GM19372 (cell line): ENCODE measurements around the gene PARP1.
"Not testable (repeated sequence)": the region's sequence is repeated elsewhere in the genome, so short reads cannot be mapped to it uniquely, and the experiment has no call there.

Experiments used
- ATAC-seq: cut with Tn5 transposase; IDR thresholded peaks from one replicate; pipeline ENCODE4 v1.9.1; 2021; ENCODE audit warnings: mild to moderate bottlenecking, low read depth, moderate library complexity; ENCODE audit not compliant: unreplicated experiment

Gene PARP1

DNA sequence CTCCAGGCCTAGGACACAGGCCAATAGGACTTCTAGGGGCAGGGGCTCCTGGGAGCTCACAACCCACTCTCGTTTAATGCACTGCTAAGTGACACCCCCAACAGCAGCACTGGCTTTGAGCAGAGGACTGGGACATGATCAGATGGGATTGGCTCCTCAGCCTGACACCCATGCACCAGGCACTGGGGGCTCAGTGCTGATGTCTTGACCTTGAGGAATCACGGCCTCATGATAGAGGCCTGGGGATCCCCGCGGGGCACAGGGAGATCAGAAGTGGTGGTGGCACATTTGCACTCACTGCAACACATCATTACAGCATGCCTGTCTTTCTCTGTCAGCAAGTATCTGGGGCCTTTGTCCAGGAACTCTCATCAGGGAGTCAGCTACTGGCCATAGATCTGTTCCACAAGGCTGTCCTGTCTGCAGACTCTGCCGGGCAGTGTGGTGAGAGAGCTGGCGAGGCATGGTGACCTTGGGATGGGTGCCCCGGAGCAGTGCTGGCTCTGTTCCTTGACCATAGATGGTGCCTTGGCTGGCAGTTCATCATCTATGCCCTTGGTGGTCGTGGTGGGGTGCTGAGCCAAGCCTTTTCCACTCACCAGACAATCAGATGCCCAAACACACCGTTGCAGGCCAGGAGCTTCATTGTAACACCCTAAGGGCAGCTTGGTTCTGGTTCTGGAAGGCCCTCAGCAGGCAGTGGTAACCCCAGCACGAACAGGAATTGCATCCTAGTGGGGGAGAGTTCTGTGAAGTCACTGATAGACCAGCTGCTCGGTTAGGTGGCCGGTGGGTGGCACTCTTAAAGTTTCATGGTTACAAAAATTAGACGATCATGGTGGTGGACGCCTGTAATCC lies 22.2 kb upstream of the PARP1 start:
- ATAC-seq, result no peak

- ATAC-seq, result no peak
Observed at GRCh38 chr1:226428791-226429461, 21.0 kb upstream of the PARP1 start.

- no peak for ATAC-seq
Observed at GRCh38 chr1:226428348-226428747, 20.5 kb upstream of the PARP1 start.

- no peak for ATAC-seq
Observed at GRCh38 chr1:226427131-226427530, 19.2 kb upstream of the PARP1 start.

DNA sequence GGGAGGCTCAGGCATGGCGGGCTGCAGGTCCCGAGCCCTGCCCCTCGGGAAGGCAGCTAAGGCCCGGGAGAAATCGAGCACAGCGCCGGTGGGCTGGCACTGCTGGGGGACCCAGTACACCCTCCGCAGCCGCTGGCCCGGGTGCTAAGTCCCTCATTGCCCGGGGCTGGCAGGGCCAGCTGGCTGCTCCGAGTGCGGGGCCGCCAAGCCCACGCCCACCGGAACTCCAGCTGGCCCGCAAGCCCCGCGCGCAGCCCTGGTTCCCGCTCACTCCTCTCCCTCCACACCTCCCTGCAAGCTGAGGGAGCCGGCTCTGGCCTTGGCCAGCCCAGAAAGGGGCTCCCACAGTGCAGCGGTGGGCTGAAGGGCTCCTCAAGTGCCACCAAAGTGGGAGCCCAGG lies 18.5 kb upstream of the PARP1 start:
- not testable (repeated sequence) for ATAC-seq

DNA sequence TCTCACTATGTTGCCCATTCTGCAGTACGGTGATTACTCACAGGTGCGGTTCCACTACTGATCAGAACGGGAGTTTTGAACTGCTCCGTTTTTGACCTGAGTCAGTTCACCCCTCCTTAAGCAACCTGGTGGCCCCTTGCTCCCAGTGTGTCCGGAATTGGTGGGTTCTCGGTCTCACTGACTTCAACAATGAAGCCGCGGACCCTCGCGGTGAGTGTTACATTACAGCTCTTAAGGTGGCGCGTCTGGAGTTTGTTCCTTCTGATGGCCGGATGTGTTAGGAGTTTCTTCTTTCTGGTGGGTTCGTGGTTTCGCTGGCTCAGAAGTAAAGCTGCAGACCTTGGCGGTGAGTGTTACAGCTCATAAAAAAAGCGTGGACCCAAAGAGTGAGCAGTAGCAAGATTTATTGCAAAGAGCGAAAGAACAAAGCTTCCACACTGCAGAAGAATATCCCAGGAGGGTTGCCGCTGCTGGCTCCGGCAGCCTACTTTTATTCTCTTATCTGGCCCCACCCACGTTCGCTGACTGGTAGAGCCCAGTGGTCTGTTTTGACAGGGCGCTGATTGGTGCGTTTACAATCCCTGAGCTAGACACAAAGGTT lies 17.6 kb upstream of the PARP1 start:
- ATAC-seq, result no peak

DNA sequence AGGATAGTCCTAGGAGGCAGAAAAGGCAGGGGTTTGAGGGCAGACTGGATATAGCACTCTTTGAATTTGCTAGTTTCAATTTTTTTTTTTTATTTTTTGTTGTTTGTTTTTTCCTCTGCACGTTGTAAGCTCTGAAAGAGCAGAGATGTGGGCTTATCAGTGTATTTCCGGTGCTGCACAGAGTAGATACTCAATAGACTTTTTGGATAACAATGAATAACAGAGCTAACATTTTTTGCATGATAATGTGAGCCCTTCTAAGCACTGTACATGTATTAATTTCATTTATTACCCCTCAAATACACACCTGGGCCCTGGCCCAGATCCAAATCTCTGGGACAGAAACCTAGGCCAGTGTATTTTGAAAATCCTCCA lies 17.1 kb upstream of the PARP1 start:
- no peak for ATAC-seq

DNA sequence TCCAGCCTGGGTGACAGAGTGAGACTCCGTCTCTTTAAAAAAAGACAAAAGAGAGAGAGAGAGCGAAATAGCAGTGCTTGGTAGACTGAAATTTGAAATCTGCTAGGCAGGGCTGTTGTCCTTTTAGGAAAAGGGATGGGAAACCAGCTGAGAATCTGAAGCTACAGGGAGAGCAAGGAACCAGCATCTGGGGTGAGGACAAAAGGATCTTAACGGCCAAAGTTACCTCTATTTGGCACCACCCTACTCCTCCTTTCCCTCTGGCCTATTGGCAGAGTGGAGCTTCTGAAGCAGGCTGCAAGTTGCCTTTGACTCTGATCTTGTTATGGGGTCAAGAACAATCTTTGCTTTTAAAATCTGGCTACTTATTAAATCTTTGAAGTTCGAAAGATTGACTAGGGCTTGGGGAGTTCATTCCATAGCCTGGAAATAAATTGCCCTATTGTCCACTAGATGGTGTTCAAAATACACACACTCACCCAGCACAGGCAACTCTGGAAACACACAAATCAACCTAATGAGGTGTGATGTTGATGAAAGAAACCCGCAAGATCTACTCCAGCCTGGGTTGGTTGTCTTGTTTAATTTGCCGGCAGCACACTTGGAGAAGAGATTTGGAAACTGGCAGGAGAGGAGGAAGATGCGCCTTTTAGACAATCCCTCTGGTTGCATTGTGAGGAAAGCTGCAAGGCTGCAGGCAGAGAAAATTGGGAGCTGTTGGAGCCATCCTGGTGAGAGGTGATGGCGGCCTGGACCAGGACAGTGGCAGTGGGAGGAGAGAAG lies 16.5 kb upstream of the PARP1 start:
- ATAC-seq, result no peak

- no peak for ATAC-seq
Observed at GRCh38 chr1:226422478-226422877, 14.6 kb upstream of the PARP1 start.

- ATAC-seq, result no peak
Observed at GRCh38 chr1:226420897-226421296, 13.0 kb upstream of the PARP1 start.

DNA sequence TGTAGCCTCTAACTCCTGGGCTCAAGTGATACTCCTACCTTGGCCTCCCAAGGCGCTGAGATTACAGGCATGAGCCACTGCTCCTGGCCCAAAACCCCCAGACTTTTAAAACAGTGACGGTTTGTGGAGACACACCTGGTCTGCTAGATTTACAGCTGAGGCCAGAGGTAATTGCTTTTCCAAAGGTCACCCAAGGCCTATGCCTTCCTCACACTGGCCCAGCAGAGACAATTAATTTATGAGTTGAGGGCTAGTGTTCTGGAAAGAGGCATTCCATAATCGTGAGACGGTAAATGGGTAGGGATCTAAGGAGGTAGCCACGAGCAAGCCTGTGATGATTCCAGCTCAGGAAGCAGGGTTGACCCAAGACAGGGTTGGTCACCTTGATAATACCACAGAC lies 12.4 kb upstream of the PARP1 start:
- ATAC-seq, result no peak

DNA sequence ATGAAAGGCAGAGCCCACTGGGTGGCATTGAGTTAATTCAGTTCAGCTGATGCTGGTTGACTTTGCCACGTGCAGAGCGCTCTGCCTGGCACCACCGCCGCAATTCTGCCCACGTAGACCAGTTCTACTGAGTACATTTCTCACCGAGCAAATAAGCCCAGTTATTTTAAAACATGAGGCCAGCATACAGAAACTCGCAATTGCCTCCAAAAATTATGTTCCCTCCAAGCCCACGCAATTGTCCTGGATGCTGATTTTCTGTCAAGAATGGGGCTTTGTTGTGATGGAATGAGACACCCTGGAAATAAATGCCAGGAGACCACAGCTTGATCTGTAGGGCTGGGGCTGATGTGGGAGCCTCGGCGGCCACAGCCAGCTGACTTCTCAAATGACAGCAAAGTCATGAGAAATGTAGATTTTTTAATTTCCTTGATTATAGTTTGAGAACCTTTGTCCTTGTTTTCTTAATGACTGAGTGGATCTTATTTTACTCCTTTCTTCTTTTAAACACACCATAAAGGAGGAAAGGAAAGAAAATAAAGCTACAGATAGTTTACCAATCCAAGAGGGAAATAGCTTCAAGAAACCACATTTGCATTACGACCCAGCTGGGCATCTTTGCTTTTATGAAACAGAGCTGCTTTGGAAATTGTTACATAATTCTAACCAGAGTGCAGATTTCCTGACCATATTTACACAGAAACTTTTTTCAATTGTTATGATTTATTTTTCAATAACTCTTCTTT lies 11.6 kb upstream of the PARP1 start:
- no peak for ATAC-seq

GRCh38 chr1:226417830-226418546 lies 10.1 kb upstream of the PARP1 start:
- ATAC-seq, result no peak

DNA sequence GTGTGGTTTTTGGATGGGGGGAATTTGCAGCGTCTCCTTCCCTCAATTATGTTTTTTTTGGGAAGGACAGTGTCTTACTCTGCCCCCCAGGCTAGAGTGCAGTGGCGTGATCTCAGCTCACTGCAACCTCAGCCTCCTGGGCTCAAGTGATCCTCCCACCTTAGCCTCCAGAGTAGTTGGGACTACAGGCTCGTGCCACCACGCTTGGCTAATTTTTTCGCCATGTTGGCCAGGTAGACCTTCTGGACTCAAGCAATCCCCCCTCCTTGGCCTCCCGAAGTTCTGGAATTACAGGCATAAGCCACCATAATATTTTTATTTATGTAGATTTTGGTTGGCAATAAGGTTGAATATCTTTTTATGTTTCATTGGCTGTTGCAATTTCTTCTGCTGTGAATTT lies 9.5 kb upstream of the PARP1 start:
- no peak for ATAC-seq

GRCh38 chr1:226414098-226414698 lies 6.3 kb upstream of the PARP1 start:
- no peak for ATAC-seq

DNA sequence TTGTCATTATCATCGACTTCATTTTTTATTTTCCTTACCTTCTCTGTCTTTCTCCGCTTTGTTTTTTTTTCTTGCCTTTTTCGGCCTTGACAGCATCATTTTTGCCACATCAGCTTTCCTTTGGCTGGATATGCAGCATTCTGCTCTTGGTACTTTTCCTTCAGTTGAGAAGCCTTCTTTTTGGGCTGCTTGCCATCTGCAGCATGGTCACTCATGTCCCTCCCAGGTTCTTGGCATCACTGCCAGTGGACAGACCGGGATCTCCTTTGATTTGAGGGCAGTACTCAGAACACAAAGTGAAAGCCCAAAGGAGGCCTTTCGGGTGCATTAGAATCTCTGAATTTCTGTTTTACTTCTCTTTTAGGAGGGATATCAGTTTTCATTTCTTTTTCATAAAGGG lies 3.7 kb upstream of the PARP1 start:
- no peak for ATAC-seq

DNA sequence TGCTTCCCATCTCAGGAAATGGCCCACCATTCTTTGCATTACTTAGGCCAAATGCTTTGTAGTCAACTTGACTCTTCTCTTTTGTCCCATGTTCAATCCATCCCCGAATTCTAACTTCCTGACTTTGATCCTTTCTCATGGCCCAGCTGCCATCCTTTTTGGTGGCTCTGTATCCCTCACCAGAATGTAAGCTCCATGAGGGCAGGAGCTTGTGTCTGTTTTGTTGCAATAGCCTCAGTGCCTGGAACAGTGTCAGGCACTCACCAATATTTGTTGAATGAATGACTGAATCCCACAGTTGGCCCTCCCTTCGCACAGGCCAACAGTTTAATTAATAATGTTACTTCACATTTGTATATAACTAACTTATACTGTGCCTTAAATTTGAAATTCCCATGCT lies 3.1 kb upstream of the PARP1 start:
- ATAC-seq, result no peak

DNA sequence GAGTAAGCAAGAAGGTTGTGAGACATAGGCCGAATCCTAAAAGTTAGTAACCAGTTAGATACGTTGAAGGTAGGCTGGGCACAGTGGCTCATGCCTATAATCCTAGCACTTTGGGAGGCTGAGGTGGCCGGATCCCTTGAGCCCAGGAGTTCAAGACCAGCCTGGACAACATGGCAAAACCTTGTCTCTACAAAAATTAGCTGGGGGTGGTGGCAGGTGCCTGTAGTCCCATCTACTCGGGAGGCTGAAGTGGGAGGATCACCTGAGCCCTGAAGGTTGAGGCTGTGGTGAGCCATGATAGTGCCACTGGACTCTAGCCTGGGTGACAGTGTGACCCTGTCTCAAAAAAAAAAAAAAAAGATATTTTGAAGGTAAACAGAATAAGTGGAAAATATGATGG lies 1.5 kb upstream of the PARP1 start:
- ATAC-seq, result no peak
